Body of pancreas (tissue), 4 donors: ENCODE measurements around the gene MT1B. TPM values are rescaled to one million over a fixed set of nuclear protein-coding genes. Genes with fewer than 3 reads are reported as not detected.
"Not testable (repeated sequence)": the region's sequence is repeated elsewhere in the genome, so short reads cannot be mapped to it uniquely, and the experiment has no call there.

Experiments used
- ATAC-seq: fragments of 150-250 bp; one replicate; pipeline ENCODE4 v1.9.1; 2016
- DNase-seq, 4 donors: peaks; one replicate each; pipeline ENCODE4 v3.0.0-alpha.2; 2019
- H3K27ac ChIP-seq, 4 donors: fragments of 200-600 bp; sonication (generic); 1 replicate in 3 of 4; 2 replicates in 1 of 4; pipeline versions ENCODE4 v1.5.1 to v1.6.1; 2016 to 2019; ENCODE audit warnings: mild to moderate bottlenecking in 1 of 4, mixed read lengths in 1 of 4, moderate library complexity in 1 of 4
- H3K27me3 ChIP-seq, 2 donors: fragments of 200-600 bp; sonication (generic); one replicate each; pipeline ENCODE4 v1.6.0; 2016; ENCODE audit warnings: mild to moderate bottlenecking in 1 of 2
- H3K36me3 ChIP-seq, 2 donors: fragments of 200-600 bp; sonication (generic); replicated peaks in 1 of 2; 2 replicates each; pipeline ENCODE4 v1.5.1; 2016; ENCODE audit warnings: low read depth in 2 of 2; ENCODE audit not compliant: insufficient read depth in 1 of 2
- H3K4me1 ChIP-seq: fragments of 200-600 bp; sonication (generic); one replicate; pipeline ENCODE4 v1.6.0; 2016
- H3K4me3 ChIP-seq, 2 donors: fragments of 200-600 bp; sonication (generic); 1 replicate in 1 of 2; 2 replicates in 1 of 2; pipeline ENCODE4 v1.5.1; 2016 to 2019
- H3K9me3 ChIP-seq, 3 donors: fragments of 200-600 bp; sonication (generic); 1 replicate in 2 of 3; 2 replicates in 1 of 3; pipeline ENCODE4 v1.5.1; 2016
- POLR2A ChIP-seq, 3 donors: fragments of 450-650 bp; IDR thresholded peaks; one replicate each; pipeline ENCODE4 v1.6.1; 2016; ENCODE audit warnings: antibody characterized with exemption in 3 of 3, mild to moderate bottlenecking in 2 of 3
- WGBS, 2 donors: methylation state at CpG; one replicate each; pipeline ENCODE4 v1.1.5; 2017; 5-methylcytosine and 5-hydroxymethylcytosine counted together
- intact Hi-C: fragments of 100-400 bp; cut with DNase I; formaldehyde crosslinking; loops from one replicate; pipeline ENCODE4 v1.15.1; 2023
- total RNA-seq, 2 donors: library from RNA; depleted of rRNA; stranded (reverse); fragments of >200 nt; gene quantifications; one replicate each; pipeline ENCODE4 v1.1.0, GENCODE V29; 2016
- TF ChIP-seq, protein P1 (sequence below), 7 experiments: fragments of 450-650 bp in 4 of 7; fragments of 200-600 bp in 3 of 7; sonication (generic) in 3 of 7; IDR thresholded peaks; one replicate each; pipeline ENCODE4 v1.5.1; 2016 to 2019; ENCODE audit warnings: antibody characterized with exemption in 7 of 7

The MT1B gene
- total RNA-seq, 2 donors from 2014 or later, result not detected

DNA sequence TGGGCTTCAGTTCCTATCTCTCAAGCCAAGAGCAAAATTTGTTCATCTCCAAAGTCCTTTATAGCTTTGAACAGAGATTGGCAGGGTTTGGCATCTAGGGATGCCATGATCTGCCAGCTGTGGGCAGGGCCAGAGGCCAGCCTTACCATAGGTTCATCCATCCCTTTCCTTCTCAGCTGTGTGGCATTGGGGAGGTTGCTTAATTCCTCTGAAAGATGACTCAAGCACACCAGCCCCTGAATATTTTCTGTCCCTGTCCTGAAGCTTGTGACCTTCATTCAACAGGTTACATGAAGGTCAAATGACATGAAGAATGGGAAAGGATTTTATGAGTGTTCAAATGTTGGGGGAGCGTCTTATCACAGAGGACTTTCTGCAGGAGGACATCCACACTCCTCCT lies 12.8 kb downstream of the MT1B start:
- H3K27me3 ChIP-seq, result no peaks in the 10 kb centered on the region
- H3K4me3 ChIP-seq, result no peak overlapping the region
- peaks cover 34% of the 10 kb centered on the region for H3K4me1 ChIP-seq
- H3K9me3 ChIP-seq, result no peaks in the 10 kb centered on the region
- ATAC-seq, result no peak
- WGBS, 2 donors, result 80 to 85% methylated on average over 1 of the region's 1 CpG
- DNase-seq, result no peak
- no peaks in the 10 kb centered on the region for H3K36me3 ChIP-seq
- TF ChIP-seq, protein P1, sequence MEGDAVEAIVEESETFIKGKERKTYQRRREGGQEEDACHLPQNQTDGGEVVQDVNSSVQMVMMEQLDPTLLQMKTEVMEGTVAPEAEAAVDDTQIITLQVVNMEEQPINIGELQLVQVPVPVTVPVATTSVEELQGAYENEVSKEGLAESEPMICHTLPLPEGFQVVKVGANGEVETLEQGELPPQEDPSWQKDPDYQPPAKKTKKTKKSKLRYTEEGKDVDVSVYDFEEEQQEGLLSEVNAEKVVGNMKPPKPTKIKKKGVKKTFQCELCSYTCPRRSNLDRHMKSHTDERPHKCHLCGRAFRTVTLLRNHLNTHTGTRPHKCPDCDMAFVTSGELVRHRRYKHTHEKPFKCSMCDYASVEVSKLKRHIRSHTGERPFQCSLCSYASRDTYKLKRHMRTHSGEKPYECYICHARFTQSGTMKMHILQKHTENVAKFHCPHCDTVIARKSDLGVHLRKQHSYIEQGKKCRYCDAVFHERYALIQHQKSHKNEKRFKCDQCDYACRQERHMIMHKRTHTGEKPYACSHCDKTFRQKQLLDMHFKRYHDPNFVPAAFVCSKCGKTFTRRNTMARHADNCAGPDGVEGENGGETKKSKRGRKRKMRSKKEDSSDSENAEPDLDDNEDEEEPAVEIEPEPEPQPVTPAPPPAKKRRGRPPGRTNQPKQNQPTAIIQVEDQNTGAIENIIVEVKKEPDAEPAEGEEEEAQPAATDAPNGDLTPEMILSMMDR (IDR thresholded peaks at IDR 0.05), result no peak
- TF ChIP-seq POLR2A (IDR thresholded peaks at IDR 0.05), result no peak
- H3K27ac ChIP-seq, result no peak overlapping the region
- intact Hi-C loops, result no loop called here

GRCh38 chr16:56665286-56666261 lies 13.9 kb downstream of the MT1B start:
- H3K27me3 ChIP-seq, ATAC-seq, H3K36me3 ChIP-seq, H3K9me3 ChIP-seq, DNase-seq, H3K4me3 ChIP-seq, intact Hi-C loops: not testable (repeated sequence)
- Histone ChIP-seq H3K27ac (peak overlapping the region in 1 of 4 donors; percentile 82), H3K4me1 (peaks cover 41% of the 10 kb centered on the region)
- WGBS, 2 donors, result 37 to 47% methylated on average over 8 of the region's 8 CpGs

- Histone ChIP-seq H3K36me3 (no peaks in the 10 kb centered on the region), H3K27me3 (no peaks in the 10 kb centered on the region), H3K4me3 (peak within 1 kb of the TSS in 1 of 2 donors; percentile 9), H3K4me1 (peaks cover 41% of the 10 kb centered on the region), H3K9me3 (no peaks in the 10 kb centered on the region), H3K27ac (peak within 1 kb of the TSS; percentile 78 to 91 (median 83))
- TF ChIP-seq POLR2A (IDR thresholded peaks at IDR 0.05), result peak; percentile 97 to 99 (median 99)
- TF ChIP-seq, protein P1 (IDR thresholded peaks at IDR 0.05), result peak in 1 of 7 experiments; percentile 15
- ATAC-seq, result peak; percentile 93
- DNase-seq, result peak; percentile 89 to 93 (median 91)
- intact Hi-C loops, result no loop called here
- 9 to 12% methylated on average over 21 to 46 of the region's 46 CpGs for WGBS, 2 donors
Observed at GRCh38 chr16:56667581-56668571, 16.2 kb downstream of the MT1B start, which contains the start of gene MT1G. MT1G (minus strand) TSS chr16:56668065; CDS start chr16:56667993, 72 bp downstream.

DNA sequence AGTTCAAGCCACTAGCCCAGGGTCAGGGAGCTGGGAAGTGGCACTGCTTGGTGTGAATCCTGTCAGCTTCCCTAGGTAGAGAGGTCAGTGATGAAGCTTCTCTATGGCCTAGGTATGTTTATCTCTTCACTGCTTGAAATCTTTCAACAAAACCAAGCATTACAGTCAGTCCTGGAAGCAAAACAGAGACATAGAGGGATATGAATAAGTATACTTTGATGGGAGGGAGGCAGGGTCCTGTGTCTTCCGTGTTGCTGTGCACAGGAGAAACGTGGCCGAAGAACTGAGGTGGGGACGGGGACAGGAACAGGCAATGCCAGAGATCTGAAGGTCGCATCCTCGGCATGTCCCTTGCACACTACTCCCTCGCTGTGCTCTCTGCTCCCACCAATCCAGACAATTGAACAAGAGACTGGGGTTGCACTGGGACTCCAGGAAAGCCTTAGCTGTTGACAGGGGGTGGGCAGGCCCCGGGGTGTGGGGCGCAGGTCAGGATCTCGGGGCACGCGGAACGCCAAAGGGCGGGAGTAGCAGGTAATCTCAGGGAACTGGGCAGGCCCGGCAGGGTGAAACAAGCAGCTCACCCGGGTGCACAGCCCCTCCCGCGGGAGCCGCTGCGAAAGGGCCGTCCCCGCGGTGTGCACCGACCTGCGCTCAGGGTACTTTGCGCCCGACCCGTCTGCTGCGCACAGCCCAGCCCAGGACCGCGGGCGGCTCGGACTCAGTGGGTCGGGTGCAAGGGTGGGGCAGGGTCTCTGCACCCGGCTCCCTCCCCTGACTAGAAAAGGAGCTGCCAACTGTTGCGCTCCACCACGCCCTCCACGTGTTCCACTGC lies 17.5 kb downstream of the MT1B start, which contains the start of gene MT1H:
Gene MT1H, plus strand, starts transcription at position 810 of the 835 bp plus-strand sequence. CDS start 71 bp downstream, outside the sequence.
- 13 to 32% methylated on average over 28 to 38 of the region's 38 CpGs for WGBS, 2 donors
- no peak within 1 kb of the TSS for H3K4me3 ChIP-seq
- intact Hi-C loops, result no loop called here
- H3K27ac ChIP-seq, result peak within 1 kb of the TSS; percentile 23 to 91 (median 83)
- TF ChIP-seq, protein P1 (IDR thresholded peaks at IDR 0.05), result no peak
- no peak for TF ChIP-seq POLR2A (IDR thresholded peaks at IDR 0.05)
- H3K9me3 ChIP-seq, result no peaks in the 10 kb centered on the region
- ATAC-seq, result peak; percentile 34
- peak; percentile 51 to 81 (median 62) for DNase-seq
- no peaks in the 10 kb centered on the region for H3K36me3 ChIP-seq
- H3K27me3 ChIP-seq, result no peaks in the 10 kb centered on the region
- peaks cover 47% of the 10 kb centered on the region for H3K4me1 ChIP-seq
